Measurements from ENCODE around the gene SFTPA1.
"Not testable (repeated sequence)": the region's sequence is repeated elsewhere in the genome, so short reads cannot be mapped to it uniquely, and the experiment has no call there.

- not testable (repeated sequence) for TF ChIP-seq SUZ12 (IDR thresholded peaks at IDR 0.05; ENCODE audit: extremely low read depth, insufficient read depth, insufficient read length); ZNF274 (IDR thresholded peaks at IDR 0.05; ENCODE audit: low read depth, low read length)
These were observed 53.9 kb downstream of the SFTPA1 start for GRCh38 chr10:79664686-79665085.
